Measurements from ENCODE around the gene NFAM1.

- TF ChIP-seq, protein P1, sequence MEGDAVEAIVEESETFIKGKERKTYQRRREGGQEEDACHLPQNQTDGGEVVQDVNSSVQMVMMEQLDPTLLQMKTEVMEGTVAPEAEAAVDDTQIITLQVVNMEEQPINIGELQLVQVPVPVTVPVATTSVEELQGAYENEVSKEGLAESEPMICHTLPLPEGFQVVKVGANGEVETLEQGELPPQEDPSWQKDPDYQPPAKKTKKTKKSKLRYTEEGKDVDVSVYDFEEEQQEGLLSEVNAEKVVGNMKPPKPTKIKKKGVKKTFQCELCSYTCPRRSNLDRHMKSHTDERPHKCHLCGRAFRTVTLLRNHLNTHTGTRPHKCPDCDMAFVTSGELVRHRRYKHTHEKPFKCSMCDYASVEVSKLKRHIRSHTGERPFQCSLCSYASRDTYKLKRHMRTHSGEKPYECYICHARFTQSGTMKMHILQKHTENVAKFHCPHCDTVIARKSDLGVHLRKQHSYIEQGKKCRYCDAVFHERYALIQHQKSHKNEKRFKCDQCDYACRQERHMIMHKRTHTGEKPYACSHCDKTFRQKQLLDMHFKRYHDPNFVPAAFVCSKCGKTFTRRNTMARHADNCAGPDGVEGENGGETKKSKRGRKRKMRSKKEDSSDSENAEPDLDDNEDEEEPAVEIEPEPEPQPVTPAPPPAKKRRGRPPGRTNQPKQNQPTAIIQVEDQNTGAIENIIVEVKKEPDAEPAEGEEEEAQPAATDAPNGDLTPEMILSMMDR (IDR thresholded peaks at IDR 0.05), result no peak
- no peak for TF ChIP-seq TEAD4 (IDR thresholded peaks at IDR 0.05; ENCODE audit: borderline replicate concordance, insufficient read depth)
These were observed 14.4 kb downstream of the NFAM1 start for GRCh38 chr22:42417645-42418305.

All from SK-N-SH (cell line).